GM19240 (cell line): ENCODE results near the gene CRAT.

Experiments used
- DNase-seq: peaks from one replicate; pipeline ENCODE4 v3.0.0; 2011; ENCODE audit warnings: low spot score; ENCODE audit not compliant: insufficient read length

CRAT gene

GRCh38 chr9:129068110-129068509 lies 42.5 kb downstream of the CRAT start:
- DNase-seq: no peak

GRCh38 chr9:129064499-129064908 lies 46.1 kb downstream of the CRAT start:
- DNase-seq: no peak

GRCh38 chr9:129063061-129063460 lies 47.5 kb downstream of the CRAT start:
- no peak for DNase-seq

- DNase-seq: no peak
Observed at GRCh38 chr9:129060991-129061390, 49.6 kb downstream of the CRAT start.

- DNase-seq: no peak
Observed at GRCh38 chr9:129059796-129060785, 50.5 kb downstream of the CRAT start.

- DNase-seq: no peak
Observed at GRCh38 chr9:129058965-129059795, 51.4 kb downstream of the CRAT start.

- DNase-seq: no peak
Observed at GRCh38 chr9:129054163-129054851, 56.3 kb downstream of the CRAT start.

- no peak for DNase-seq
Observed at GRCh38 chr9:129053020-129053419, 57.6 kb downstream of the CRAT start.

- no peak for DNase-seq
Observed at GRCh38 chr9:129052592-129052991, 58.0 kb downstream of the CRAT start.
